T-helper 2 cell (primary cell): Measurements from ENCODE around the gene TYMS.

Source experiments
- DNase-seq, 5 experiments: peaks; one replicate each; pipeline versions ENCODE4 v3.0.0 to v3.0.0-alpha.2; 2012 to 2022

TYMS gene

GRCh38 chr18:647304-647703 lies 10.1 kb upstream of the TYMS start:
- DNase-seq: no peak

GRCh38 chr18:649341-649740 lies 8.1 kb upstream of the TYMS start:
- no peak for DNase-seq

- DNase-seq: peak in 1 of 5 experiments; percentile 82
Observed at GRCh38 chr18:650428-650858, 7.0 kb upstream of the TYMS start.

DNA sequence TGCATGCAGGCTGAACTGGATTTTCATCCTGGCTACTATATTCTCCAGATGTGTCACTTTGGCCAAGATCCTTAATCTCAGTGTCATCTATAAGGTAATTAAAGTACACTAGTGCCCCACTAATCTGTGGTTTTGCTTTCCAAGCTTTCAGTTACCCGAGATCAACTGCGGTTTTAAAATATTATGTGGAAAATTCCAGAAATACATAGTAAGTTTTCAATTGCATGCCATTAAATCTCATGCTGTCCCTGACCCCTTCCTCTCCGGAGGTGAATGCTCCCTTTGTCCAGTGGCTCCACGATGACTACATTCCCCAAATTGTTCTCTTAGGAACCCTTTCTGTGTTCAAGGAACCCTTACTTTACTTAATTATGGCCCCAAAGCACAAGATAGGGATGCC lies 5.3 kb upstream of the TYMS start:
- no peak for DNase-seq

DNA sequence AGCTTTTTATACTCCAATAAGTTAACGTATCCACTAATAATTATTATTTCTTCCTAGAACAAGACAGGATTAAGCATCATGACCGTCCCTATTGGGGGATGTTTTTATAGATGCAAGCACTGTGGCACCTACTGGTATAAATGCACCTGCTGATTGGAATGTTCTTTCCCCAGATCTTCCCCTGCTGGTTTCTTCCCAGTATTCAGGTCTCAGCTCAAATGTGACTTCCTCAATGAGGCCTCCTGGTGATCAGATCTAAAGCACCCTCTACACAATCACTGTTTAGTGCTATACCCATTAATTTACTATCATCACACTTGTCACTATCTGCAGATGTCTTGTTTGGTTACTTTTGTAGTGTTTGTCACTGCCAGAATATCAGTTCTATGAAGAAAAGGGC lies 3.9 kb upstream of the TYMS start:
- no peak for DNase-seq

GRCh38 chr18:654601-655000 lies 2.9 kb upstream of the TYMS start:
- DNase-seq: no peak

DNA sequence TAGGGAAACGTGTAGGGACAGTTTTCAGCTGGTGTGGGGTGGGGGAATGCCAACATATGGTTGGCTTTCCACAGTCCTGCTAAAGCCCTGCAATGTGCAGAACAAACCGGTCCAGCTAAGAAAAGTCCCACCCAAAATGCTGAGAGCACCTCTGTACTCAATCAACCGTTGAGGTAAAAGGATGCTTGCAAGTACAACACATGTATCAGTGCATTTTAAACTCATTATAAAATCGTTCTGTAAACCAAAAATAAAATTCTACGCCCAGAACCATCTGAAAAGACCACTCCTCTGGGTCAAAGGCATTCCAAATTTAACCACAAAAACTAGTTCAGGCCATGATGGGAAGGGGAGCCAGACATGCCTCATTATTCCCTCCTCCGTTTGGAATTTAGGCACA lies 2.0 kb upstream of the TYMS start:
- no peak for DNase-seq

DNA sequence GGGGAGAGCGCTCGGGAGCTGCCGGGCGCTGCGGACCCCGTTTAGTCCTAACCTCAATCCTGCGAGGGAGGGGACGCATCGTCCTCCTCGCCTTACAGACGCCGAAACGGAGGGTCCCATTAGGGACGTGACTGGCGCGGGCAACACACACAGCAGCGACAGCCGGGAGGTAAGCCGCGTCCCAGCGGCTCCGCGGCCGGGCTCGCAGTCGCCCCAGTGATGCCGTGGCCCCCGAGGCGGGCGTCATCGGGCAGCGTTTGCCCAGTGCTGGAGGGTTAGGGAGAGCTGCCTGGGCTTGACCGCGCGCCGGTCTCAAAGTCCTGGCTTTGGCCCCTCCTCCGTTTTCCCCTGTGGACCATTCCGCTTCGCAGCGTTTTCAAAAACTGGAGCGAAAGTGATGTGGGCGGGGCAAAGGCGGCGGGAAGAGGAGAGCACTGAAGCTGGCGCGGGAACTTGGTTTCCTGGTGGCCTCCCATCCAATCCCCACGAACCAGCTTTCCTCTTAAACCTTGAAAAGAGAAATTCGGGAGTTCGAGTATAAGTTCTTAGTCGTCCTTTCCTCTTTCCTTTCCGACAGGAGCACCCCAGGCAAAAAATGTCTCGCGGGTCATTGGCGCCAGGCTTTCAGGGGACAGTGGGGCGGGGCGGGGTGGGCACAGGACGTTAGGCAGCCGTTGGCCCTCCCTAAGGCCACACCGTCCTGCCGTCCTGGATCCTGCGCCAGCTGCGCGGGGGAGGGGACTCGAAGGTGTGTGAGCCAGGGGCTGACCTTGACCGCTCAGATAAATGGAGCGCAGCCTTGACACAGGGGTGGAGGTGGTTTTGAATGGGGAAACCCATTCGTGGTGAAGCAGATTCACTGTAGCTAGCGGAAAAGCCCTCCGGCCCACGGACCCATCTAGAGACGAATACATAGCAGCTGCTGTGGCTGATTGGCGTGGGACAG lies 821 bp downstream of the TYMS start:
- DNase-seq: peak in 4 of 5 experiments; percentile 18 to 83 (median 34)

DNA sequence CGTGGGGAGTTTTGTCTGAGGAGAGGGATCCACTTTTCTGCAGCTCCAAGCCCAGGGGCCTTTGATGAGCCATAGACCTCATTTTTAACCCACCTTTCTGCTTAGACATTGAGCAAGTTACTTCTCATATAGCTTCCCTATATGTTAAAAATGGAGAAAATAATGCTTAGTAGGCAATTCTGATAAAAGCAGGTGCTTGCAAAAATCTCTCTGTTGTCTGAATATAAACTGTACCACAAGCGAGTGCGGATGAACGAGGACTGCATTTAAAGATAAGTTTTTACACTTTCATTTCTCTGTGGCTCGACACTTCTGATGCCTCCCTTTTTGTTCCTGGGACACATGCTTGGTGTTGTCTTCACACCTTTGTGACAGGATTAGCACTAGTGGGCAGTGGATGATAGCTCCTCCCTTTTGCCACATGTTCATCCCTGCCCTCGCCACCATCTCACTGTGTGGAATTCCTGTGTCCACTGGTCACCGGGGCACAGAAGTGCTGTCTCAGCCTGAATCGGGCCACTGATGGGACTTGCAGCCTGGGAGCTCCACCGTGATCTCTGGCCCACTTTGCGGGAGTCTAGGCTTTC lies 1.6 kb downstream of the TYMS start:
- DNase-seq: no peak

DNA sequence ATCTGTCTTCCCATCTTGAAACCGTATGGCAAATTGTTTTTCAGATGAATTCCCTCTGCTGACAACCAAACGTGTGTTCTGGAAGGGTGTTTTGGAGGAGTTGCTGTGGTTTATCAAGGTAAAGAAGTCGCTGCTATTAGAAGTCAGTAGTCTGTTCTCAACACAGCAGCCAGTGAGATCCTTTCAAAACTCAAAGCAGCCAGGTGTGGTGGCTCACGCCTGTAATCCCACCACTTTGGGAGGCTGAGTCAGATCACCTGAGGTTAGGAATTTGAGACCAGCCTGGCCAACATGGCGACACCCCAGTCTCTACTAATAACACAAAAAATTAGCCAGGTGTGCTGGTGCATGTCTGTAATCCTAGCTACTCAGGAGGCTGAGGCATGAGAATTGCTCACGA lies 2.1 kb downstream of the TYMS start:
- no peak for DNase-seq

GRCh38 chr18:662197-662596 lies 4.7 kb downstream of the TYMS start:
- no peak for DNase-seq

GRCh38 chr18:666177-666576 lies 8.7 kb downstream of the TYMS start:
- peak in 1 of 5 experiments; percentile 29 for DNase-seq

DNA sequence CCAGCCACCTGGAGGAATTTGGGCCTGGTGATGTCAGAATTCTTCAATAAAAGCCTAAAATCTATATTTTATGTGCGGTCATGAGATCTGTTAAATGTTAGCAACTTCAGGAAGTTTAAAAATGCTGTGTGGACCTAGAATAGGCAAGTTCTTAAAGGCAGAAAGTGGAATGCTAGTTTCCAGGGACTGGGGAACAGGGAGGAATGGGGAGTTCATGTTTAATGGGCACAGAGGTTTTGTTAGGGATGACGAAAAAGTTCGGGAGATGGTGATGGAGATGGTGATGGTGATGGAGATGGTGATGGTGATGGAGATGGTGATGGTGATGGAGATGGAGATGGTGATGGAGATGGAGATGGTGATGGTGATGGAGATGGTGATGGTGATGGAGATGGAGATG lies 9.2 kb downstream of the TYMS start:
- DNase-seq: no peak

DNA sequence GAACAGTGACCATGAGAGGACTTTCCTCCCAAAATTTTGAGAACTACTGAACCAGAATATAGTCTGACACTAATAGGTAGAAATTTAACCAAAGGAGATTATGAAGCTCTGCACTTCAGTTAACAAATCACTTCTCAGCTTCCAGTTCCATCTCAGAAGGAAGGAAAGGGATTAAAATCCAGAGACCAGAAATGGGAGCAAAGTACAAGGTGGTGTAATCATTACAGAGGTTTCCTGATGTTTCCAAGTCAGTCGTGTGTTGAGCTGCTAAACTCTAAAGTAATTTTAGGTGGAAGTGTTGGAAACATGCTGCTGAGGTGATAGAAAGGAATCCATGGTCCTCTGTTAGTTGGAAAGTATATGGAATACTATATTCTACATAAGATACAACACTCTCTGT lies 10.8 kb downstream of the TYMS start:
- DNase-seq: no peak

- no peak for DNase-seq
Observed at GRCh38 chr18:669077-669476, 11.6 kb downstream of the TYMS start.

GRCh38 chr18:670522-670921 lies 13.1 kb downstream of the TYMS start:
- no peak for DNase-seq

DNA sequence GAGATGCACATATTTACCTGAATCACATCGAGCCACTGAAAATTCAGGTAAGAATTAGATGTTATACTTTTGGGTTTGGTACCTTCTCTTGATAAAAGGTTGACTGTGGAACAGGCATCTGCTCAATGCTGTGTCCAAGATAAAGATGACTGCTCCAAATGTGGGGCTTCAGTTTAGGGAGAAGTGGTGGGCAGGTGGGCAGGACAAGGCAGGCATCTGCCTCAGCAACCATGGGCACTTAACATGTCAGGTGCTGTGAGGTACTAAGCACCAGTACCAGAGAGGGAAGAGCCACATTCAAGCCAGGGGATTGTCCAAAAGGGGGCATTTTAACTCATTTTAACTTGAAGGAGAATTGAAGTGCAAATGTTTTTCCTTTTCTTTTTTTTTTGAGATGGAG lies 14.0 kb downstream of the TYMS start:
- DNase-seq: no peak

DNA sequence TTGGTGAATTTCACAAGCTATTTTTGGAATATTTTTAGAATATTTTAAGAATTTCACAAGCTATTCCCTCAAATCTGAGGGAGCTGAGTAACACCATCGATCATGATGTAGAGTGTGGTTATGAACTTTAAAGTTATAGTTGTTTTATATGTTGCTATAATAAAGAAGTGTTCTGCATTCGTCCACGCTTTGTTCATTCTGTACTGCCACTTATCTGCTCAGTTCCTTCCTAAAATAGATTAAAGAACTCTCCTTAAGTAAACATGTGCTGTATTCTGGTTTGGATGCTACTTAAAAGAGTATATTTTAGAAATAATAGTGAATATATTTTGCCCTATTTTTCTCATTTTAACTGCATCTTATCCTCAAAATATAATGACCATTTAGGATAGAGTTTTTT lies 15.9 kb downstream of the TYMS start:
- DNase-seq: no peak

GRCh38 chr18:673769-674168 lies 16.3 kb downstream of the TYMS start:
- no peak for DNase-seq

DNA sequence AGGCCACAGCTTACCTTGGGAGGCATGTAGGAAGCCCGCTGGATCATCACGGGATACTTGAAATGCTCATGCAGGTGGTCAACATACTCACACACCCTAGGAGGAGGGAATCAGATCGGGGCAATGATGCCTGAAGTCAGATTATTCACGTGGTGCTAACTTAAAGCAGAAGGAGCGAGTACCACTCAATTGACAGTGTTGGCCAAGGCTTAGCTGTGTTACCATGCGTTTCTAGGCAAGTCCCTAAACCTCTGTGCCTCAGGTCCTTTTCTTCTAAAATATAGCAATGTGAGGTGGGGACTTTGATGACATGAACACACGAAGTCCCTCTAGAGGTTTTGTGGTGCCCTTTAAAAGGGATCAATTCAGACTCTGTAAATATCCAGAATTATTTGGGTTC lies 17.9 kb downstream of the TYMS start:
- DNase-seq: no peak

GRCh38 chr18:676069-676468 lies 18.6 kb downstream of the TYMS start:
- no peak for DNase-seq

DNA sequence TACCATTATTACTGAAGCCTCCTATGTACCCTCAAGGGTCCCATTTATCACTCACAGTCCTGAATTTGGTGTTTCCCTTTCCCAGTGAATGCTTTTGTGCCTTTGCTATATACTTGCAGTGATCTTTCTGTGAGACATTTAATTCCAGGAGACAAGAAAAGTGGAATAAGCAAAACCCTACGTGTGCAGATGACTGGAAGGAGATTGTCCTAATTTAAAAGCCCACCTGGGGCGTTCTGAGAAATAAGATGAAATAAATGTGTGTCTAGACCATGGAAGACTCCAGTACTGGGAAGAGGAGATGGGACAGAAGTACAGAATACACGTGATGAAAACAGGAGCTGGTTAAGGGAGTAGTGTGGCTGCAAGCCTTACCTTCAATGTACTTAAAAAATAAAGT lies 19.3 kb downstream of the TYMS start:
- no peak for DNase-seq

DNA sequence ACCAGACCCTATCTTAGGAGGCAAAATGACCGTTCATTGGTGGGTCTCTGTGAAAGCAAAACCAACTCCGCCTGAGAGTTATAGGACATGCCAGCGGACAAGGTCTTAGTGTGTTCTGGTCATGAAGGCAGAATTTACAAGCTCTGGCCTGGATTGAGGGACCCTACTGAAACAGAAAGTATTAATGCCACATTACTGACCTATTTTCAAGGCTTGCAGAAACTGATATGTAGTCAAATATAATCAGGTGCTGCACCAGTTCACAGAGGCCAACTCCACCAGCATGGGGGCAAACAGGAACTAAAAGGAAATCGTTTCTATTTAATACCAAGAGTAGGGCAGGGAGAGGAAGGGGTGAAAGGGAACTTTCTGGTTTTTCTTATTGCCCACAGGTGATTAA lies 19.7 kb downstream of the TYMS start:
- no peak for DNase-seq

DNA sequence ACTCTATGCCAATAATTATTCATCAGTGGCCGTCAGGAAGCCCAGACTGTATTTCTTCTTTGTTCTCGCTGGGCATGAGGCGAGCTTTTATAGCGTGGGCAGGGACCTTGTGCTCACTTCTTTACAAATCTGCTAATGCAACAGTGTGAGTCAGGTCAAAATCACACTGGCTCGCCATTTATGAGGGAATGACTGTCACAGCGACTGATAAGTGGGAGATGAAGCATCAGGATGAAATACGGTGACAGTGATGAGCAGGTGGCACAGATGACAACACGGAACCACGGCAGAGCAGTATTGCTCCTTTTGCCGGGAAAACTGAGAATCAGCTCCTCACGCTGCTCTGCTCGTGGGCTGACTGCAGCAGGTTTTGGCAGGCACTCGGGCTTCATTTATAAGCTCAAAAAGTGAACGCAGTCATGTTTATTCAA lies 20.5 kb downstream of the TYMS start:
- DNase-seq: no peak
